ENCODE results near the gene NHERF1. TPM values are rescaled to one million over a fixed set of nuclear protein-coding genes. Genes with fewer than 3 reads are reported as not detected.

Gene NHERF1
- total RNA-seq, 2 experiments from 2014 or later, result 68.4 to 72.4 TPM

GRCh38 chr17:74715144-74715543 lies 33.3 kb upstream of the NHERF1 start:
- no peak for ATAC-seq (ENCODE audit: poor library complexity)

GRCh38 chr17:74720506-74720905 lies 27.9 kb upstream of the NHERF1 start:
- H3K36me3 Mint-ChIP-seq (ENCODE audit: low read depth), result no peaks in the 10 kb centered on the region
- ChIA-PET POLR2A (no interaction called here), CTCF (no interaction called here)
- no peak overlapping the region for H3K4me3 ChIP-seq (ENCODE audit: low read length)
- ATAC-seq (ENCODE audit: poor library complexity) (no peak), DNase-seq (no peak)
- intact Hi-C loops (cut with DNase I, micrococcal nuclease), result no loop called here
- H3K9me3 ChIP-seq (ENCODE audit: control insufficient read depth in 1 of 2, insufficient read depth in 1 of 2, low read length in 2 of 2), result no peaks in the 10 kb centered on the region
- no peak overlapping the region for H3K27ac ChIP-seq (ENCODE audit: low read depth in 1 of 2, low read length in 2 of 2)
- H3K4me1 ChIP-seq (ENCODE audit: insufficient read depth, low read length), result no peaks in the 10 kb centered on the region
- H3K9me3 Mint-ChIP-seq, result no peaks in the 10 kb centered on the region
- H3K36me3 ChIP-seq (ENCODE audit: insufficient read depth, low read length), result no peaks in the 10 kb centered on the region
- H3K27ac Mint-ChIP-seq, result no peak overlapping the region
- TF ChIP-seq, protein P1, sequence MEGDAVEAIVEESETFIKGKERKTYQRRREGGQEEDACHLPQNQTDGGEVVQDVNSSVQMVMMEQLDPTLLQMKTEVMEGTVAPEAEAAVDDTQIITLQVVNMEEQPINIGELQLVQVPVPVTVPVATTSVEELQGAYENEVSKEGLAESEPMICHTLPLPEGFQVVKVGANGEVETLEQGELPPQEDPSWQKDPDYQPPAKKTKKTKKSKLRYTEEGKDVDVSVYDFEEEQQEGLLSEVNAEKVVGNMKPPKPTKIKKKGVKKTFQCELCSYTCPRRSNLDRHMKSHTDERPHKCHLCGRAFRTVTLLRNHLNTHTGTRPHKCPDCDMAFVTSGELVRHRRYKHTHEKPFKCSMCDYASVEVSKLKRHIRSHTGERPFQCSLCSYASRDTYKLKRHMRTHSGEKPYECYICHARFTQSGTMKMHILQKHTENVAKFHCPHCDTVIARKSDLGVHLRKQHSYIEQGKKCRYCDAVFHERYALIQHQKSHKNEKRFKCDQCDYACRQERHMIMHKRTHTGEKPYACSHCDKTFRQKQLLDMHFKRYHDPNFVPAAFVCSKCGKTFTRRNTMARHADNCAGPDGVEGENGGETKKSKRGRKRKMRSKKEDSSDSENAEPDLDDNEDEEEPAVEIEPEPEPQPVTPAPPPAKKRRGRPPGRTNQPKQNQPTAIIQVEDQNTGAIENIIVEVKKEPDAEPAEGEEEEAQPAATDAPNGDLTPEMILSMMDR (IDR thresholded peaks at IDR 0.05), result no peak
- no peaks in the 10 kb centered on the region for H3K4me1 Mint-ChIP-seq (ENCODE audit: low read depth)
- no peaks in the 10 kb centered on the region for H3K27me3 Mint-ChIP-seq
- no peak overlapping the region for H3K4me3 Mint-ChIP-seq
- H3K27me3 ChIP-seq (ENCODE audit: control insufficient read depth in 1 of 2, insufficient read depth in 2 of 2, low read length in 2 of 2), result no peaks in the 10 kb centered on the region

More at GRCh38 chr17:74715144-74715543, 33.3 kb upstream of the NHERF1 start:
- TF ChIP-seq, protein P1 (IDR thresholded peaks at IDR 0.05), result no peak
- POLR2A ChIA-PET, result no interaction called here
- H3K4me1 ChIP-seq (ENCODE audit: insufficient read depth, low read length), result peaks cover 12% of the 10 kb centered on the region
- Mint-ChIP-seq H3K36me3 (ENCODE audit: low read depth) (no peaks in the 10 kb centered on the region), H3K27ac (no peak overlapping the region), H3K9me3 (no peaks in the 10 kb centered on the region), H3K27me3 (peaks cover 3% of the 10 kb centered on the region), H3K4me1 (ENCODE audit: low read depth) (peaks cover 8% of the 10 kb centered on the region), H3K4me3 (no peak overlapping the region)
- DNase-seq, result no peak
- H3K4me3 ChIP-seq (ENCODE audit: low read length), result no peak overlapping the region
- no peaks in the 10 kb centered on the region for H3K36me3 ChIP-seq (ENCODE audit: insufficient read depth, low read length)
- H3K9me3 ChIP-seq (ENCODE audit: control insufficient read depth in 1 of 2, insufficient read depth in 1 of 2, low read length in 2 of 2), result no peaks in the 10 kb centered on the region
- H3K27me3 ChIP-seq (ENCODE audit: control insufficient read depth in 1 of 2, insufficient read depth in 2 of 2, low read length in 2 of 2), result peaks cover 0 to 4% of the 10 kb centered on the region in 2 experiments
- intact Hi-C loops (cut with DNase I, micrococcal nuclease), result no loop called here
- CTCF ChIA-PET, result interaction anchor here (2.3 kb wide), 1 partner anchor 58 kb away, joined by 7 read pairs; no protein-coding TSS in a partner anchor
- H3K27ac ChIP-seq (ENCODE audit: low read depth in 1 of 2, low read length in 2 of 2), result no peak overlapping the region

GRCh38 chr17:74722782-74723181 lies 25.6 kb upstream of the NHERF1 start:
- Mint-ChIP-seq H3K4me1 (ENCODE audit: low read depth) (no peaks in the 10 kb centered on the region), H3K27ac (no peak overlapping the region), H3K4me3 (no peak overlapping the region), H3K27me3 (no peaks in the 10 kb centered on the region), H3K9me3 (no peaks in the 10 kb centered on the region), H3K36me3 (ENCODE audit: low read depth) (no peaks in the 10 kb centered on the region)
- no peaks in the 10 kb centered on the region for H3K4me1 ChIP-seq (ENCODE audit: insufficient read depth, low read length)
- no peak overlapping the region for H3K27ac ChIP-seq (ENCODE audit: low read depth in 1 of 2, low read length in 2 of 2)
- POLR2A ChIA-PET, result no interaction called here
- TF ChIP-seq, protein P1 (IDR thresholded peaks at IDR 0.05), result no peak
- no peak overlapping the region for H3K4me3 ChIP-seq (ENCODE audit: low read length)
- intact Hi-C loops (cut with DNase I, micrococcal nuclease), result no loop called here
- no peaks in the 10 kb centered on the region for H3K27me3 ChIP-seq (ENCODE audit: control insufficient read depth in 1 of 2, insufficient read depth in 2 of 2, low read length in 2 of 2)
- no peaks in the 10 kb centered on the region for H3K36me3 ChIP-seq (ENCODE audit: insufficient read depth, low read length)
- no peaks in the 10 kb centered on the region for H3K9me3 ChIP-seq (ENCODE audit: control insufficient read depth in 1 of 2, insufficient read depth in 1 of 2, low read length in 2 of 2)
- ATAC-seq (ENCODE audit: poor library complexity) (no peak), DNase-seq (no peak)
- CTCF ChIA-PET, result interaction anchor here (0.7 kb wide), 1 partner anchor 33 kb away, joined by 3 read pairs; no protein-coding TSS in a partner anchor

Measured in CD4-positive, alpha-beta T cell (primary cell).